ENCODE measurements around the gene CHCHD3. TPM values are rescaled to one million over a fixed set of nuclear protein-coding genes. Genes with fewer than 3 reads are reported as not detected.

The CHCHD3 gene
- total RNA-seq, 1 experiment from 2014 or later, result 149 TPM

- Histone ChIP-seq H3K4me2 (ENCODE audit: low read length) (no peak overlapping the region), H3K79me2 (ENCODE audit: low read length) (no peaks in the 10 kb centered on the region), H3K9me2 (replicated peaks; ENCODE audit: low read length) (no peaks in the 10 kb centered on the region), H3K4me3 (ENCODE audit: low read length) (no peak overlapping the region), H3K27me3 (ENCODE audit: low read length) (no peaks in the 10 kb centered on the region), H4K20me1 (ENCODE audit: low read length) (no peaks in the 10 kb centered on the region), H3K9ac (ENCODE audit: low read length) (no peak overlapping the region), H3F3A (ENCODE audit: low read length, unreplicated experiment) (no peaks in the 10 kb centered on the region), H3K36me3 (ENCODE audit: low read depth, low read length) (no peaks in the 10 kb centered on the region), H3K27ac (ENCODE audit: low read length) (no peak overlapping the region), H3K9me3 (ENCODE audit: low read length) (0 out of 2 replicates have a peak, but pooled peaks cover 5% of the 10 kb centered on the region), H3K4me1 (ENCODE audit: insufficient read depth, low read length) (peaks cover 9% of the 10 kb centered on the region), H2AFZ (ENCODE audit: low read length) (no peak overlapping the region)
- CTCF ChIA-PET, result no interaction called here
- no TSS peak for BruUV-seq (replicated peaks)
- intact Hi-C loops (cut with micrococcal nuclease), result no loop called here
- DNase-seq (no peak), ATAC-seq (no peak)
- POLR2A ChIA-PET (ENCODE audit: unreplicated experiment), result no interaction called here
- TF ChIP-seq CTCF (conservative IDR thresholded peaks at IDR 0.05; ENCODE audit: low read depth, low read length) (no peak), EZH2phosphoT487 (IDR thresholded peaks at IDR 0.05; ENCODE audit: borderline replicate concordance, low read length) (no peak), EZH2 (IDR thresholded peaks at IDR 0.05; ENCODE audit: low read length, unreplicated experiment) (no peak)
Observed at GRCh38 chr7:132769280-132769679, 312.6 kb downstream of the CHCHD3 start.

DNA sequence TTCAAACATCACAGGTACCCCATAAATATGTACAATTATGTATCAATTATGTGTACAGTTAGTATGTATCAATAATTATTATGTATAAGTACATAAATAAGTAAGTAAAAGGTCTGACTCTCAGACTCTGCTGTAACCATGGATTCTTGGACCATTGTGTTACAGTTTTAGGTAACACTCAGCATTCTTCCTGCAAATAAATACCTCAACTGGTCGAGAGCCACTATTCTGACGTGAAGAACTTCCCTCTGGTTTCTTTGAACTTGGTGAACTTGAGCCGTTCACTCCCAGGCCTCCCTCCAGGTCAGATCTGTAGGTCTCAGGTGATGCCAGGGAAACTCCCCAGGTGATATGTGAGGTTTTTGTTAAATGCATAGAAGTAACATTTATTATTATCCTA lies 313.8 kb downstream of the CHCHD3 start:
- POLR2A ChIA-PET (ENCODE audit: unreplicated experiment), result no interaction called here
- H3K79me2 ChIP-seq (ENCODE audit: low read length), result no peaks in the 10 kb centered on the region
- H3K4me3 ChIP-seq (ENCODE audit: low read length), result no peak overlapping the region
- CTCF ChIA-PET, result no interaction called here
- H3K9me3 ChIP-seq (ENCODE audit: low read length), result 0 out of 2 replicates have a peak, but pooled peaks cover 5% of the 10 kb centered on the region
- H3K9me2 ChIP-seq (replicated peaks; ENCODE audit: low read length), result no peaks in the 10 kb centered on the region
- no peaks in the 10 kb centered on the region for H4K20me1 ChIP-seq (ENCODE audit: low read length)
- no peaks in the 10 kb centered on the region for H3K27me3 ChIP-seq (ENCODE audit: low read length)
- DNase-seq (no peak), ATAC-seq (no peak)
- H2AFZ ChIP-seq (ENCODE audit: low read length), result no peak overlapping the region
- H3K36me3 ChIP-seq (ENCODE audit: low read depth, low read length), result no peaks in the 10 kb centered on the region
- no TSS peak for BruUV-seq (replicated peaks)
- intact Hi-C loops (cut with micrococcal nuclease), result no loop called here
- TF ChIP-seq EZH2 (IDR thresholded peaks at IDR 0.05; ENCODE audit: low read length, unreplicated experiment), result no peak
- TF ChIP-seq EZH2phosphoT487 (IDR thresholded peaks at IDR 0.05; ENCODE audit: borderline replicate concordance, low read length), result no peak
- no peak for TF ChIP-seq CTCF (conservative IDR thresholded peaks at IDR 0.05; ENCODE audit: low read depth, low read length)
- H3K27ac ChIP-seq (ENCODE audit: low read length), result no peak overlapping the region
- no peaks in the 10 kb centered on the region for H3F3A ChIP-seq (ENCODE audit: low read length, unreplicated experiment)
- H3K4me2 ChIP-seq (ENCODE audit: low read length), result no peak overlapping the region
- H3K9ac ChIP-seq (ENCODE audit: low read length), result no peak overlapping the region
- H3K4me1 ChIP-seq (ENCODE audit: insufficient read depth, low read length), result peaks cover 1% of the 10 kb centered on the region

DNA sequence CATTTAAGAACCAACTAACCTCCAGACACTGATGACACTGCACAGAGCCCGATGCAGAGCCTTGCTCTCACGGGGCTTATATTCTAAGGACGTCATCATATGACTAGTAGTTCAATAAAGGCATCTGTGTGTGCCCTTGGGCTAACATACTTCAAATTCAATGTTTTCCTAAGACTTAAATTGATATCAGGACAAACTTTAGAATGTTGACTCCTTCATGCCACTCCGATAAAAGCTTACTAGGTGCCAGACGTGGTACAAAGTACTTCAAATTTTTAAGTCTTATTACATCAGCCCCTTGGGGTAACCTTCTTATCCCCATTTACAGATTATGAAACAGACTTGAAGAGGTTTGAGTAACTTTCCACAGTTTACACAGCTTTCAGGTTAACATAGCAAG lies 314.5 kb downstream of the CHCHD3 start:
- Histone ChIP-seq H3K9me3 (ENCODE audit: low read length) (0 out of 2 replicates have a peak, but pooled peaks cover 5% of the 10 kb centered on the region), H3K27ac (ENCODE audit: low read length) (no peak overlapping the region), H3K9ac (ENCODE audit: low read length) (no peak overlapping the region), H4K20me1 (ENCODE audit: low read length) (no peaks in the 10 kb centered on the region), H3K4me3 (ENCODE audit: low read length) (no peak overlapping the region), H3K4me2 (ENCODE audit: low read length) (no peak overlapping the region), H3K27me3 (ENCODE audit: low read length) (no peaks in the 10 kb centered on the region), H3K36me3 (ENCODE audit: low read depth, low read length) (no peaks in the 10 kb centered on the region), H3K79me2 (ENCODE audit: low read length) (no peaks in the 10 kb centered on the region), H3F3A (ENCODE audit: low read length, unreplicated experiment) (no peaks in the 10 kb centered on the region), H3K9me2 (replicated peaks; ENCODE audit: low read length) (no peaks in the 10 kb centered on the region), H2AFZ (ENCODE audit: low read length) (no peak overlapping the region), H3K4me1 (ENCODE audit: insufficient read depth, low read length) (no peaks in the 10 kb centered on the region)
- DNase-seq (no peak), ATAC-seq (no peak)
- CTCF ChIA-PET, result no interaction called here
- BruUV-seq (replicated peaks), result no TSS peak
- TF ChIP-seq CTCF (conservative IDR thresholded peaks at IDR 0.05; ENCODE audit: low read depth, low read length), result no peak
- no peak for TF ChIP-seq EZH2phosphoT487 (IDR thresholded peaks at IDR 0.05; ENCODE audit: borderline replicate concordance, low read length)
- TF ChIP-seq EZH2 (IDR thresholded peaks at IDR 0.05; ENCODE audit: low read length, unreplicated experiment), result no peak
- intact Hi-C loops (cut with micrococcal nuclease), result no loop called here
- POLR2A ChIA-PET (ENCODE audit: unreplicated experiment), result no interaction called here
